NK-92 treated with Interleukin-12 subunit alpha and Interleukin-12 subunit beta, amount 100 ng/mL, for 24 hours (cell line): ENCODE results near the gene TPRA1.
A peak's percentile ranks its signal among the peaks of the same experiment; 100 is the strongest.
"Not testable (repeated sequence)": the region's sequence is repeated elsewhere in the genome, so short reads cannot be mapped to it uniquely, and the experiment has no call there.

Experiments used
- DNase-seq: peaks from one replicate; lab custom pipeline; 2025; lab: John Stamatoyannopoulos, UW

The TPRA1 gene

GRCh38 chr3:127616836-127617605 is 26.5 kb upstream of the TPRA1 start:
- no peak for DNase-seq

GRCh38 chr3:127615631-127616305 is 25.2 kb upstream of the TPRA1 start:
- DNase-seq = no peak

- no peak for DNase-seq
Observed at GRCh38 chr3:127614928-127615589, 24.5 kb upstream of the TPRA1 start.

- no peak for DNase-seq
Observed at GRCh38 chr3:127613406-127613805, 22.9 kb upstream of the TPRA1 start.

- DNase-seq = no peak
Observed at GRCh38 chr3:127612966-127613365, 22.4 kb upstream of the TPRA1 start.

GRCh38 chr3:127611251-127611650 is 20.7 kb upstream of the TPRA1 start:
- no peak for DNase-seq

- DNase-seq = no peak
Observed at GRCh38 chr3:127610105-127610504, 19.6 kb upstream of the TPRA1 start.

GRCh38 chr3:127608362-127608718 is 17.8 kb upstream of the TPRA1 start:
- no peak for DNase-seq

GRCh38 chr3:127607675-127608361 is 17.3 kb upstream of the TPRA1 start:
- DNase-seq = no peak

- DNase-seq = no peak
Observed at GRCh38 chr3:127606981-127607595, 16.6 kb upstream of the TPRA1 start.

GRCh38 chr3:127606086-127606805 is 15.7 kb upstream of the TPRA1 start:
- DNase-seq = no peak

GRCh38 chr3:127605547-127605946 is 15.0 kb upstream of the TPRA1 start:
- not testable (repeated sequence) for DNase-seq

GRCh38 chr3:127604546-127605165 is 14.1 kb upstream of the TPRA1 start:
- DNase-seq = no peak

GRCh38 chr3:127604035-127604434 is 13.5 kb upstream of the TPRA1 start:
- DNase-seq = no peak

- DNase-seq = no peak
Observed at GRCh38 chr3:127600749-127601456, 10.4 kb upstream of the TPRA1 start.

- no peak for DNase-seq
Observed at GRCh38 chr3:127598841-127599570, 8.5 kb upstream of the TPRA1 start.

- DNase-seq = peak; percentile 31
Observed at GRCh38 chr3:127597020-127597771, 6.7 kb upstream of the TPRA1 start.

- no peak for DNase-seq
Observed at GRCh38 chr3:127595303-127595702, 4.8 kb upstream of the TPRA1 start.

- no peak for DNase-seq
Observed at GRCh38 chr3:127593178-127593577, 2.6 kb upstream of the TPRA1 start.
